ENCODE data around the gene RBMS3. TPM values are rescaled to one million over a fixed set of nuclear protein-coding genes. Genes with fewer than 3 reads are reported as not detected.

RBMS3 gene
- total RNA-seq, 2 experiments from 2014 or later: 1.0 TPM; not detected in 1

DNA sequence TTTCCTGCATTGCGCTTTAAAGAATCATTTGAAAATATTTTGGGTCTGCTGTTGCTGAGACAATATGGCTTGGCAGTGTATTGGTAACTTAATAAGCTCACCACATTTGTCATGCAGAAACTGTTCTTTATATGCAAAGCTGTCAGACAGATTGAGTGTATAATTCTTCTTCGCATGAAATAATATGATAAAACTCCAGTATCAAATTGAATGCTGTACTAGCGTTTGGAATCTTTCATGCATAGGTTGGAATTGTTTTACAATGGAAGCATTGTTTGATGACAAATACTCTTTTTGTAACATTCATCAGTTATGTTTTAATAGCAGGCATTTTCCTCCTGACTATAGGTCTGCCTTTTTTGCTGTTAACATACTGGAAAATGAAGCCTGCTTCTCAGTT is 53.8 kb downstream of the RBMS3 start:
- Histone ChIP-seq H3K9me3 (ENCODE audit: low read length) (no peaks in the 10 kb centered on the region), H3K27ac (ENCODE audit: low read depth, low read length, poor library complexity, severe bottlenecking) (no peak overlapping the region), H3K4me1 (ENCODE audit: insufficient read depth, low read length, poor library complexity, severe bottlenecking) (no peaks in the 10 kb centered on the region), H4K20me1 (ENCODE audit: insufficient read depth, low read length) (no peaks in the 10 kb centered on the region), H3K4me3 (ENCODE audit: low read depth, low read length, poor library complexity, severe bottlenecking) (no peak overlapping the region), H2AFZ (ENCODE audit: low read length) (no peak overlapping the region), H3K9me2 (ENCODE audit: insufficient read depth, low read length) (no peaks in the 10 kb centered on the region), H3K36me3 (ENCODE audit: insufficient read depth, low read length) (no peaks in the 10 kb centered on the region), H3K4me2 (ENCODE audit: low read length) (no peak overlapping the region), H3K79me2 (ENCODE audit: insufficient read depth, low read depth, low read length) (no peaks in the 10 kb centered on the region)
- no peak for DNase-seq (ENCODE audit: low spot score)
- TF ChIP-seq, protein P1, sequence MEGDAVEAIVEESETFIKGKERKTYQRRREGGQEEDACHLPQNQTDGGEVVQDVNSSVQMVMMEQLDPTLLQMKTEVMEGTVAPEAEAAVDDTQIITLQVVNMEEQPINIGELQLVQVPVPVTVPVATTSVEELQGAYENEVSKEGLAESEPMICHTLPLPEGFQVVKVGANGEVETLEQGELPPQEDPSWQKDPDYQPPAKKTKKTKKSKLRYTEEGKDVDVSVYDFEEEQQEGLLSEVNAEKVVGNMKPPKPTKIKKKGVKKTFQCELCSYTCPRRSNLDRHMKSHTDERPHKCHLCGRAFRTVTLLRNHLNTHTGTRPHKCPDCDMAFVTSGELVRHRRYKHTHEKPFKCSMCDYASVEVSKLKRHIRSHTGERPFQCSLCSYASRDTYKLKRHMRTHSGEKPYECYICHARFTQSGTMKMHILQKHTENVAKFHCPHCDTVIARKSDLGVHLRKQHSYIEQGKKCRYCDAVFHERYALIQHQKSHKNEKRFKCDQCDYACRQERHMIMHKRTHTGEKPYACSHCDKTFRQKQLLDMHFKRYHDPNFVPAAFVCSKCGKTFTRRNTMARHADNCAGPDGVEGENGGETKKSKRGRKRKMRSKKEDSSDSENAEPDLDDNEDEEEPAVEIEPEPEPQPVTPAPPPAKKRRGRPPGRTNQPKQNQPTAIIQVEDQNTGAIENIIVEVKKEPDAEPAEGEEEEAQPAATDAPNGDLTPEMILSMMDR (conservative IDR thresholded peaks at IDR 0.05; ENCODE audit: low read length): no peak
- no peak for TF ChIP-seq EZH2phosphoT487 (IDR thresholded peaks at IDR 0.05; ENCODE audit: borderline replicate concordance, low read depth, low read length)
- intact Hi-C loops (cut with micrococcal nuclease; ENCODE audit: unreplicated experiment): no loop called here
- no TSS peak for BruUV-seq (replicated peaks)
- ChIA-PET CTCF (ENCODE audit: unreplicated experiment) (no interaction called here), POLR2A (interaction anchor here (0.5 to 1.8 kb wide), 2 partner anchors 10 to 54 kb away, joined by 3 to 6 read pairs; no protein-coding TSS in a partner anchor)

DNA sequence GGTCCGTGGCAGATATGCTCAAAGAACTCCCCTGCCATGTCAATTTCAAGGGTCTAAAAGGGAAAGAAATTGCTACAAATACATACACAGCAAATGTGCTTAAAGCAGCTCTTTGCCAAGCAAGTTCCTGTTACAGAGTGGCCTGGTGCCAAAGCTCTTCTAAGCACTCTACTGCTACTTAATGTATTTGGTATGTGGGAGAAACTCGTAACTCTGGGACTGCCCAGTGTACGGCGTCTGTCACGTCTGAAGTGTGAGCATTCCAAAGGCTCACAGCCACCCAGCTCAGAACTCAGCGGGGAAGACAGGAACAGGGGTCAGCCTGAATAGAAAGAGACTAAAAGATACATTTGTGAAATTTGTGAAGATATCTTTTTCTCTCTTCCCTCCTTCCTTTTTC is 54.6 kb downstream of the RBMS3 start:
- TF ChIP-seq, protein P1 (conservative IDR thresholded peaks at IDR 0.05; ENCODE audit: low read length): no peak
- TF ChIP-seq EZH2phosphoT487 (IDR thresholded peaks at IDR 0.05; ENCODE audit: borderline replicate concordance, low read depth, low read length): no peak
- ChIA-PET CTCF (ENCODE audit: unreplicated experiment) (no interaction called here), POLR2A (interaction anchor here (0.7 to 1.8 kb wide), 2 partner anchors 9 to 44 kb away, joined by 3 to 6 read pairs; no protein-coding TSS in a partner anchor)

DNA sequence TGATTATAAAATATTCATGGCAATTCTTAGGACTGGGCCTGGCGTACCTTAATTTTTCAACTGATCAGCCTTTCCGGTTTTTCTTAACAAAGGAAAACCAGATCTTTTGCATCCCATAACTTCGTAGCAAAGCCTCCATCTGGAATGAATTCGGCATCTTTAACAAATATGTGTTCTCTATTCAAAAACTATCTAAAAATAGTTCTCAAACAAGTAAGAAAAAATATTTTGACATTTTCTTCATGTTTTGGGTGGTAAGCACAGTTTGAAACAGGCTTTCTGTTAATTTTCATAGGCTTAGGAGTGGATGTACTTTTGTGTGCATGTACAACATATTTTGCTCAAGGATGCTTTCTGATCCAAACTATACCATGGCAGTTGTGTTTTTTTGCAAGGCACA is 55.1 kb downstream of the RBMS3 start:
- CTCF ChIA-PET (ENCODE audit: unreplicated experiment): no interaction called here
- Histone ChIP-seq H3K79me2 (ENCODE audit: insufficient read depth, low read depth, low read length) (no peaks in the 10 kb centered on the region), H3K9me2 (ENCODE audit: insufficient read depth, low read length) (no peaks in the 10 kb centered on the region), H3K9me3 (ENCODE audit: low read length) (no peaks in the 10 kb centered on the region), H4K20me1 (ENCODE audit: insufficient read depth, low read length) (no peaks in the 10 kb centered on the region), H3K4me3 (ENCODE audit: low read depth, low read length, poor library complexity, severe bottlenecking) (no peak overlapping the region), H3K4me1 (ENCODE audit: insufficient read depth, low read length, poor library complexity, severe bottlenecking) (no peaks in the 10 kb centered on the region), H3K4me2 (ENCODE audit: low read length) (no peak overlapping the region; the same call in 1 of the 2 replicates), H2AFZ (ENCODE audit: low read length) (no peak overlapping the region), H3K36me3 (ENCODE audit: insufficient read depth, low read length) (no peaks in the 10 kb centered on the region), H3K27ac (ENCODE audit: low read depth, low read length, poor library complexity, severe bottlenecking) (no peak overlapping the region)
- no peak for DNase-seq (ENCODE audit: low spot score)
- intact Hi-C loops (cut with micrococcal nuclease; ENCODE audit: unreplicated experiment): no loop called here
- TF ChIP-seq EZH2phosphoT487 (IDR thresholded peaks at IDR 0.05; ENCODE audit: borderline replicate concordance, low read depth, low read length): no peak
- TF ChIP-seq, protein P1 (conservative IDR thresholded peaks at IDR 0.05; ENCODE audit: low read length): no peak
- BruUV-seq (replicated peaks): no TSS peak
- POLR2A ChIA-PET: interaction anchor here (0.7 kb wide), 1 partner anchor 44 kb away, joined by 3 read pairs; no protein-coding TSS in a partner anchor

More for the DNA sequence above, 54.6 kb downstream of the RBMS3 start:
- Histone ChIP-seq H3K79me2 (ENCODE audit: insufficient read depth, low read depth, low read length) (no peaks in the 10 kb centered on the region), H3K9me2 (ENCODE audit: insufficient read depth, low read length) (no peaks in the 10 kb centered on the region), H3K4me3 (ENCODE audit: low read depth, low read length, poor library complexity, severe bottlenecking) (no peak overlapping the region), H3K4me2 (ENCODE audit: low read length) (no peak overlapping the region; the same call in 1 of the 2 replicates), H3K4me1 (ENCODE audit: insufficient read depth, low read length, poor library complexity, severe bottlenecking) (no peaks in the 10 kb centered on the region), H4K20me1 (ENCODE audit: insufficient read depth, low read length) (no peaks in the 10 kb centered on the region), H3K9me3 (ENCODE audit: low read length) (no peaks in the 10 kb centered on the region), H2AFZ (ENCODE audit: low read length) (no peak overlapping the region), H3K27ac (ENCODE audit: low read depth, low read length, poor library complexity, severe bottlenecking) (no peak overlapping the region), H3K36me3 (ENCODE audit: insufficient read depth, low read length) (no peaks in the 10 kb centered on the region)
- intact Hi-C loops (cut with micrococcal nuclease; ENCODE audit: unreplicated experiment): no loop called here
- no TSS peak for BruUV-seq (replicated peaks)
- no peak for DNase-seq (ENCODE audit: low spot score)

Data from OCI-LY7 (cell line).